NCI-H2227 treated with DMSO at 0.1 percent for 48 hours (cell line): ENCODE data around the gene OR10Z1.

ENCODE experiments used
- DNase-seq: peaks from one replicate; lab custom pipeline; 2025; lab: John Stamatoyannopoulos, UW

OR10Z1 gene, protein sequence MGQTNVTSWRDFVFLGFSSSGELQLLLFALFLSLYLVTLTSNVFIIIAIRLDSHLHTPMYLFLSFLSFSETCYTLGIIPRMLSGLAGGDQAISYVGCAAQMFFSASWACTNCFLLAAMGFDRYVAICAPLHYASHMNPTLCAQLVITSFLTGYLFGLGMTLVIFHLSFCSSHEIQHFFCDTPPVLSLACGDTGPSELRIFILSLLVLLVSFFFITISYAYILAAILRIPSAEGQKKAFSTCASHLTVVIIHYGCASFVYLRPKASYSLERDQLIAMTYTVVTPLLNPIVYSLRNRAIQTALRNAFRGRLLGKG

DNA sequence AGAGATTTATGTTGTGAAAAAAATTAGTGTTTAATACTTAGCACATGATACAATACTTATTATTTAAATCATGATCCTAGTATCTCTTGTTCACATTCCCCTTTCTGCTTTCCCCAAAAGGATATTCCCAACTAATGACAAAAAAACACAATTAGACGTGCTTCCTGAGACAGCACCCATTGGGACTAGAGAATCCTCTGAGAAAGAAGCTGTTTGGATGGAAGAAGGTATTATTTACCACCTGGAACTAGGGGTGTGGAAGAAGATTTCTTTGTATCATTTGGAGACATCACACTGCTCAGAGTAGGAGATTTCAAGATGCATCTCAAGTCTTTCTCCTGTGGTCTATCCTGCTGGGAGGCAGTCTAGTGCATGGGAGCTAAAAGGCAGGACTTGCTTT lies at the start of gene OR10Z1:
TSS of gene OR10Z1 (plus strand) at position 301 of the 400 bp plus-strand sequence. CDS start 1,171 bp downstream, outside the sequence.
- DNase-seq: no peak

- DNase-seq: no peak
Measured at GRCh38 chr1:158559696-158560095, 45.4 kb upstream of the OR10Z1 start.

DNA sequence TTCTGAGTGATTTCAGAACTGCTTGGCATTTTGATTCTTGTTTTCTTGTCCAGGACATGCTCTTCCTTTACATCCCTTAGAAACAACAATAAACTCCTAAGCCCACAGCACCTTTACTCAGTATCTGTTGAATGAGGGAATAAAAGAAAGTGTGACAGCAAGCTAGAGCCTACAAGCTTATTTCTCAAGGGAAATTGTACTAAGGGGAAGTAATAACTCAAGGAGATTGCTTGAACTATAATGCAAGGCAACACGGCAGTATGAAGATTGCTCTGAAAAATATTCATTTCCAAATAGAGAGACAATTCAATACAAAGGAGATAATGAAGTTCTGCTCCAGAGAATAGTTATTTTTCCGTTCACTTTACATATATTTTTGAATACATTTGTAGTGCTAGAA lies 41.2 kb upstream of the OR10Z1 start:
- DNase-seq: no peak

DNA sequence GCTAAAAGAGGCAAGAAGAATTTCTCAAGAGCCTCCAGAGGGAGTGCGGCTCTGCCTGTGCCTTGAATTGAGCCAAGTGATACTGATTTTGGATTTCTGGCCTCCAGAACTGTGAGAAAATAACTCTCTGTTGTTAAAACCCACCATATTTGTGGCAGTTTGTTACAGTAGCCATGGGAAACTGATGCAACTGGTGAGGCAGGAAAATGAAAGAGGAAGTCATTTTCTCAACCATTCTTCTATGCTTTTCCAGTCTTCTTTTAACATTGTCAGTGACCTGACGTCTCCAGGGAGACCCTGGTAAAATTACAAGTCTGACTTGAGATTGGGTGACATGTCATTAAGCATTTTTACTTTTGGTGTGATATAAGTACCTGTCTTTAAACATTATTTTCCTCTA lies 40.5 kb upstream of the OR10Z1 start:
- no peak for DNase-seq

- no peak for DNase-seq
Measured at GRCh38 chr1:158570480-158570879, 34.6 kb upstream of the OR10Z1 start, which contains the start of gene OR6P1. TSS of gene OR6P1 (minus strand) at chr1:158570580. CDS start at chr1:158563604, 6,976 bp downstream.

GRCh38 chr1:158572226-158572625 lies 32.8 kb upstream of the OR10Z1 start:
- DNase-seq: no peak

- DNase-seq: no peak
Measured at GRCh38 chr1:158577561-158577960, 27.5 kb upstream of the OR10Z1 start.

DNA sequence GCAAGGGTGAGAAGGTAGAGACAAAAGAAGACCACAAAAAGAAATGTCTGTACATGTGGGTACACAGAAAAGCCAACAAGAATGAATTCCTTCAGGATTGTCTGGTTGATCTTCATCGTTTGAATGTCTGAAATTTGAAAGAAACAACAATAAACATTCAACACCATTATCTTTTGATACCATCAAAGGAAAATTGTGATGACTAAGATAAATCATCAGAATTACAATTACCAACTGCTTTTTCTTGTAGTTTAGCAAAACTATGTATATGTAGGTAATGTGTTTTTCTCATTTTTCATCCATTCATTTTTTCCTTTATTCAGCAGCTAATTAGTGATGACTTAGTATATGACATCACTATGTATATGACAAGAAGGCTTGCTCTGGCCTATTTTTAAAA lies 25.3 kb upstream of the OR10Z1 start, which contains the start of gene OR10X1:
TSS of gene OR10X1 (minus strand) at position 167 of the 400 bp plus-strand sequence. CDS start at position 167, 0 bp downstream.
- DNase-seq: no peak

GRCh38 chr1:158583962-158584361 lies 21.1 kb upstream of the OR10Z1 start:
- DNase-seq: no peak

DNA sequence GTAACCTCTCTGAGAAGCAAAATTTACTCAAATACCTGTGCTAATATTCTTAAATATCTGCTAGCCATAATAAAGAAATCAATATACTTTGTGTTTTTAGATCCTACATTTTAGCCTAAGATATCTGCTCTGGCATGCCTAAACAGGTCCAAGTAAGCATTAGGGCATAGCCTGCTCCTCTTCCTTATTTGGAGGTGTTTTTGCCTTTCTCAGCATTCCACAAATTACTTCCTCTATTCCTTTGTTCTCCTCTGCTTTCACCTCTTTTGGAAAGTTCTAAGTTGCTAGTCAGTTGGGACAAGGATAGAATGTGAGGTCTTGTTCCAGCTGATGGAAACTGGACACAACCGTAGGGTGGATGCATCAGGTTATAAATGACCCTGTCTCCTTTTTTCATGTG lies 18.1 kb upstream of the OR10Z1 start:
- no peak for DNase-seq

- DNase-seq: no peak
Measured at GRCh38 chr1:158600735-158601134, 4.3 kb upstream of the OR10Z1 start.

- no peak for DNase-seq
Measured at GRCh38 chr1:158607296-158607695, 2.2 kb downstream of the OR10Z1 start.

- DNase-seq: no peak
Measured at GRCh38 chr1:158611916-158612315, 6.8 kb downstream of the OR10Z1 start.

DNA sequence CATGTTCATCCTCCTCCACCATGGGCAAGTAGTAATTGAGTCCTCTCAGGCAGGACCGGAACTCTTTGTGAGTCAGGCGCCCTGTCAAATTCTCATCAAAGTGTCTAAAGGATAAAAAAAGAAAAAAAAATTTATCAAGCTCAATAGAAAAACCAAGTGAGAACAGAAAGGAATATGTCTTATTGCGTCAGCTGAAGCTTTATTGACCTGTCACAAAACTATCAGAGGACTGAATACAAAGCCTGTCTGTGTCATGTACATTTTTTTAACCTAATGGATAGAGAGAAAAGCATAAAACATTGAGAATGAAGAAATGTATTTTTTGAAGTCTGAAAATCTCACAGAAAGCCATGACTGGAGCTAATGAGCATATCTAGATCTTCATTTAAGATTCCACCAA lies 8.7 kb downstream of the OR10Z1 start:
- no peak for DNase-seq

GRCh38 chr1:158638146-158638545 lies 33.1 kb downstream of the OR10Z1 start:
- DNase-seq: no peak

- DNase-seq: no peak
Measured at GRCh38 chr1:158638904-158639303, 33.8 kb downstream of the OR10Z1 start.

- no peak for DNase-seq
Measured at GRCh38 chr1:158644449-158644848, 39.4 kb downstream of the OR10Z1 start.

DNA sequence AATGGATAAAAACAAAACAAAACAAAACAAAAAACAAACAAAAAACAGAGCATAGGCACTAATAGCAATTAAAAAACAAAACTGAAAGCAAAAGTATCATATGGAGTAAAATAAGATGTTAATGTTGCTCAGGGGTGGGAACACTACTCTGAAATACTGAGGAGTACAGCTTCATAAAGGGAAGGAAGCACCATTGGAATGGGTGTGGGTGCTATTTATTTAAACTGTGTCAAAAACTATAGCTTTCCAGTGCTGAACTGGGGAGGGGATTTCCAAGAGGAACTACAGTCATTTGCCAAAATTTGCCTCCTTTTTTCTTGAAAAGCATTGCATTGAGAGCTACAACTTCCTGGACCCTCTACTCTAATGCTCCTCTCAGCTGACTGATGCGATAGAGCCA lies 41.4 kb downstream of the OR10Z1 start:
- no peak for DNase-seq

GRCh38 chr1:158649052-158649451 lies 44.0 kb downstream of the OR10Z1 start:
- DNase-seq: no peak

DNA sequence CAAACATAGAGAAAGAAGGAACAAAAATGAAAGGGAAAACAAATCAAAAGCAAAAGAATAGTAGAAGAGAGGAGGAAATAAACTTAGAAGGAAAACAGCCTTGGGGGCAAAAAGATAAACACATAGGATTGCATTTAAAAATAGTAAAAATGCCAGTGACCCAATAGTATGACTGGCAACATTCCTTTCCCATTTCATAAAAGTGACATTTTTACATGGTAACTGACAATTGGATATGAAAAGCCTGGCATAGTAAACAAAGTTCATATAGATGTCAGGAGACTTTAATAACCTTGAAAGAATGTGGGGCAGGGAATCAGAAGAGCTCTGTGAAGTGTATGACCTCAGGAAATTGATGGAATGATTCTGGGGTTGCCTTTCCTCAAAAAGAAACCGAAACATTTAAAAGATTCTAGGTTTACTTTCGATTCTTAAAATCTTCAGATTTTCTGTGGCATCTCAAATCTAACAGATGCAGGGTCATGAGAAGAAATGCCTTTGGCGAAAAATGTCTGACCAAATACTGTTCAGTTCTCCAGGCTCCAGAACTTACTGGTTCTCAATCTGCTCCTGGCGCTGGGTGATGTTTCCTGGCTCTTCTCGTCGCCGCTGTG lies 47.8 kb downstream of the OR10Z1 start:
- DNase-seq: no peak

DNA sequence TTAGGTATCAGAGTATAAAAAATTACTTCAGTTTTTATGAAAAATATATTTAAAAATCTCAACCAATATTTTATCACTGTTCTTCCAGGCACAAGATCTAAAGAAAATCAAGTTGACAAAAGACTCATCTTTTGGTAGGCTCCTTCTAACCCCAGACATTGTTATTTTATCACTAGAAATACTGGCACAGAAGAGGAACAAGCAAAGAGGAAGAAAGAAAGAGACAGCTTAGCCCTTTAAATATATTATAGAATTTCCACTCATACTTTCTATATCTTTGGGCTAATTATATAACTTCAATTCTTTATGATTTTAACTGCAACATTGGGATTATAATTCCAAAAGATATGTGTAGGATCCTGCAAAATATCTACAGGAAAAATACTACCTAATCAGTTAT lies 49.0 kb downstream of the OR10Z1 start:
- DNase-seq: no peak

DNA sequence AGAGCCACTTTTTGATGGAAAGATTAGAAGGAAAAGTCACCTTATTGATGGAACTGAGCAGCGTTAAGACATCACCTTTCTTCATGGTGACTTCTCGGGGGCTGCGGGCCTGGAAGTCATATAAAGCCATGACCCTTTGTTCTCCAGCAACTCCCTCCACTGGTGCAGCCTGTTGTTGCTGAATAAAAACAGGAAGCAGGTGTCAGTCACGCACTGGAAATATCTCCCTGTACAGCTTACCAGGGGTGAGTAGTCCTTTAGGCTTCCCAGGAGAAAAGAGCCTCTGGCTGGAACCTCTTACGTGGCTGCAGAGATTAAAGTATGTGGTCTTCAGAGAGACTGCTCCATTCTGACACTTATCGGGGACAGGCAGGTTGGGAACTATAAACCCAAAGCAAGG lies 49.5 kb downstream of the OR10Z1 start:
- no peak for DNase-seq
